Fibroblast of lung (primary cell): ENCODE data around the gene ZNF532.
"Not testable (repeated sequence)": the region's sequence is repeated elsewhere in the genome, so short reads cannot be mapped to it uniquely, and the experiment has no call there.

ENCODE experiments used
- CTCF ChIP-seq, 2 donors: IDR thresholded peaks in 1 of 2; conservative IDR thresholded peaks in 1 of 2; 1 replicate in 1 of 2; 2 replicates in 1 of 2; pipeline ENCODE4 v1.5.1; 2011 to 2012; ENCODE audit warnings: low read length in 2 of 2, control low read depth in 1 of 2, inconsistent platforms in 1 of 2, low read depth in 1 of 2, mild to moderate bottlenecking in 1 of 2
- EZH2 ChIP-seq: IDR thresholded peaks from 2 replicates; pipeline ENCODE4 v1.5.1; 2012; ENCODE audit warnings: low read length, control low read depth, mild to moderate bottlenecking; ENCODE audit errors: missing control alignments

- TF ChIP-seq CTCF (conservative IDR thresholded peaks at IDR 0.05 in 1 of 2, IDR thresholded peaks at IDR 0.05 in 1 of 2; ENCODE audit: low read depth in 1 of 2, low read length in 2 of 2); EZH2: not testable (repeated sequence)
These were observed 9.2 kb upstream of the ZNF532 start for GRCh38 chr18:58855521-58855920.
